Heart left ventricle (tissue), 13 donors: Measurements from ENCODE around the gene LARP1.

Experiments
- POLR2A ChIP-seq, 2 donors: fragments of 450-650 bp; IDR thresholded peaks; one replicate each; pipeline ENCODE4 v1.6.1; 2017; ENCODE audit warnings: antibody characterized with exemption in 2 of 2, mild to moderate bottlenecking in 2 of 2, moderate library complexity in 2 of 2
- TF ChIP-seq, protein P1 (sequence below), 12 donors: fragments of 200-600 bp; sonication (generic) in 4 of 12; IDR thresholded peaks; one replicate each; pipeline versions ENCODE4 v1.5.0 to v1.8.0; 2018 to 2022; ENCODE audit warnings: antibody characterized with exemption in 12 of 12, mild to moderate bottlenecking in 5 of 12
- donor health status: ischemic (EF 13 %, LVEDD 7.1; RV severe dilation, severe dysfunction).
- donor health status: DM: no; HTN: yes; CAD: no.
- donor health status: DM: no; HTN: no; CAD: no.
- donor health status: ischemic (EF 25% LVEDD 6.9; RV normal size, moderate dysfunction).
- donor health status: ischemic (EF 25% LVEDD 5.7; RV mildly dilated, moderate dysfunction).
- donor health status: ischemic (EF 35%, LVEDD 5.7; RV mildly dilated, moderate dysfunction).
- donor health status: nonischemic (EF 11% LVEDD 7.7; RV severe dilation, severe dysfunction).
- donor health status: DM: yes; HTN: yes; CAD: no.
- donor health status: PGD.
- donor health status: ischemic (EF 29% LVEDD 5.4; RV normal size, mild dysfunction).
- donor health status: nonischemic (EF 23%, LVEDD 6.1; RV moderate dilation, normal function).

DNA sequence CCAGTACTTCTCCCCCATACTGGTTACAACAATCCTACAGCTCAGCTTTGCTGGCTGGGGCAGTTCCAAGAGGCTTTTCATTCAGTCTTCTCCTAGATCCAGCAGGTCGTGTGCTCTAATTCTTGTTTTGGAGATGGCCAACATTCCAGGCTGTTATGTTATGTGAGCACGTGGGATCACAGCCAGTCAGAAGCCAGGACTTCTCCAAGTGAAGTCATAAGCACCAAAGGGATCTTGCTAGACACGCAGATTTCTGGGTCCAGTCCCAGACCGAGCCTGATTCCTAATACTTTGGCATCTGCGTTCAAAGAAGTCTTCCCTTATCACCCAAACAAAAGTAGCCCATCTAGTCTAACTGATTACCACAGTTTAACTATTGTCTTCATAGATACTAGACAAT is 1.4 kb upstream of the LARP1 start:
- TF ChIP-seq, protein P1, sequence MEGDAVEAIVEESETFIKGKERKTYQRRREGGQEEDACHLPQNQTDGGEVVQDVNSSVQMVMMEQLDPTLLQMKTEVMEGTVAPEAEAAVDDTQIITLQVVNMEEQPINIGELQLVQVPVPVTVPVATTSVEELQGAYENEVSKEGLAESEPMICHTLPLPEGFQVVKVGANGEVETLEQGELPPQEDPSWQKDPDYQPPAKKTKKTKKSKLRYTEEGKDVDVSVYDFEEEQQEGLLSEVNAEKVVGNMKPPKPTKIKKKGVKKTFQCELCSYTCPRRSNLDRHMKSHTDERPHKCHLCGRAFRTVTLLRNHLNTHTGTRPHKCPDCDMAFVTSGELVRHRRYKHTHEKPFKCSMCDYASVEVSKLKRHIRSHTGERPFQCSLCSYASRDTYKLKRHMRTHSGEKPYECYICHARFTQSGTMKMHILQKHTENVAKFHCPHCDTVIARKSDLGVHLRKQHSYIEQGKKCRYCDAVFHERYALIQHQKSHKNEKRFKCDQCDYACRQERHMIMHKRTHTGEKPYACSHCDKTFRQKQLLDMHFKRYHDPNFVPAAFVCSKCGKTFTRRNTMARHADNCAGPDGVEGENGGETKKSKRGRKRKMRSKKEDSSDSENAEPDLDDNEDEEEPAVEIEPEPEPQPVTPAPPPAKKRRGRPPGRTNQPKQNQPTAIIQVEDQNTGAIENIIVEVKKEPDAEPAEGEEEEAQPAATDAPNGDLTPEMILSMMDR (IDR thresholded peaks at IDR 0.05), result no peak
- peak in 1 of 2 donors; percentile 62 for TF ChIP-seq POLR2A (IDR thresholded peaks at IDR 0.05)
